GM12874 (cell line): ENCODE data around the gene GRK7.

Experiments
- CTCF ChIP-seq: IDR thresholded peaks from 2 replicates; pipeline ENCODE4 v1.5.1; 2011; ENCODE audit warnings: low read depth, mild to moderate bottlenecking, control low read depth, low read length, moderate library complexity; ENCODE audit not compliant: insufficient read depth

Gene GRK7

GRCh38 chr3:141754032-141754431, 9.2 kb upstream of the GRK7 start:
- TF ChIP-seq CTCF = no peak

DNA sequence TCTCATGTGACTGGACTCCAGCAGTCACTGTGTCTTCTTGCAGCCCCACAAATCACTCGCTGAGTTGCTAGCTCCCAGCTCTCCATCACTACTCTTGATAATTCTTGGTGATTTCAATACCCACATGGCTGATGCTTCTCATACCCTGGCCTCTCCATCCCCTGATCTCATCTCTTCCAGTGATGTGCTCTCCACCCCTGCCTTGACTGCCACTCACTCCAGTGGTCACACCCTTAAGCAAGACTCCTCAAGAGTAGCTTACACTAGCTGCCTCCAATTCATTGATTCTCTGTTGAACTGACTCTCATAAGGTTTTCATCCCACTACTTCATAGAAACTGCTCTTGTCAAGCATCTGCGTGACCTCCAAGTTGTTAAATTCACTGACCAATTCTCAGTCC, 837 bp downstream of the GRK7 start:
- no peak for TF ChIP-seq CTCF

DNA sequence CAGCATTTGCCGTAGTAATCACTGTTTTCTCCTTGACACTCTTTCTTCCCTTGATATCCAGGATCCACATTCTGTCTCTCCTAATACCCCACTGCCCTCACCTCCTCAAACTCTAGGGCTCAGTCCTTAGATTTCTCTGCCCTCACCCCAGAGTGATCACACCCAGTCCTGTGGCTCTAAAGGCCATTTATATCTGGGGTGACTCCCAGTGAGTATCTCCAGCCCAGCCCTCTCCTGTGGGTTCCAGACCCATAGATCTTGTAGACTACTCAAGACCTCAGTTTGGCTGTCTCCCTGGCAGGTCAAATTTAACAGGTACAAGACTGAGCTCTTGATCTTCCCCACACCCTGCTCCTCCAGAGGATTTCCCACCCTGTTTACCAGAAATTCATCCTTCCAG, 1.3 kb downstream of the GRK7 start:
- TF ChIP-seq CTCF = no peak

DNA sequence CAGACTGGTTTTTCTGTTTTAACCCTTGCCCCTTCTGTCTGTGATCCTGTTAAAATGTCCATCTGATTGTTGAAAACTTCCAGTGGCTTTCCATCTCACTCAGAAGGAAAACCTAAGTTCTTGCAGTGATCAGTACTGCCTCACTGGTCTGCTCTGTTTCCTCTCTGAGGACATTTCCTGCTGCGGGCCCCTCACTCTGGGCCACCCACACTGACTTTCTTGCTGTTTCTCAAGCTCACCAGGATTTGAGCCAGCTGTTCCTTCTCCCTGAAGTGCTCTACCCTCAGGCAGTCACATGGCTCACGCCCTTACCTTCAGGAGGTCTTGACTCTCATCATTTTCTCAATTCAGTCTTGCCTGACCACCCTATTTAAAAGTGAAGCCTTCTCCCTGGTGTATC, 1.8 kb downstream of the GRK7 start:
- TF ChIP-seq CTCF = no peak

GRCh38 chr3:141767066-141767465, 3.9 kb downstream of the GRK7 start:
- no peak for TF ChIP-seq CTCF

GRCh38 chr3:141769221-141769894, 6.2 kb downstream of the GRK7 start:
- TF ChIP-seq CTCF = no peak

- no peak for TF ChIP-seq CTCF
Measured at GRCh38 chr3:141773676-141774075, 10.5 kb downstream of the GRK7 start.
